Activated T-helper 2 cell treated with anti-CD3 and anti-CD28 coated beads, Interferon-gamma antibody, Interleukin-2, Interleukin-4, amounts not matched to agents 10 μg/mL and 5 μg/mL and 100 μg/mL, durations not matched to agents 14 hours and 24 hours and 36 hours (primary cell): Measurements from ENCODE around the gene VEZF1. TPM values are rescaled to one million over a fixed set of nuclear protein-coding genes. Genes with fewer than 3 reads are reported as not detected.

ENCODE experiments used
- total RNA-seq: library from RNA; stranded (reverse); gene quantifications from 2 replicates; pipeline ENCODE4 v1.2.3, GENCODE V29; 2022

Gene VEZF1
- total RNA-seq, 1 donor from 2014 or later: 37.1 TPM

Other genes with a start within 250 kb of the VEZF1 start
- gene CCDC182, start 243.0 kb downstream of the VEZF1 start, total RNA-seq: not detected in 2 replicates
- 69.5 and 71.6 TPM in 2 replicates for gene MRPS23, start 138.2 kb downstream of the VEZF1 start, total RNA-seq
- gene CUEDC1, start 32.8 kb downstream of the VEZF1 start, total RNA-seq: 0.30 and 0.34 TPM in 2 replicates
- 448 and 450 TPM in 2 replicates for gene SRSF1, start 19.0 kb upstream of the VEZF1 start, total RNA-seq
- gene DYNLL2, start 95.2 kb upstream of the VEZF1 start, total RNA-seq: 33.3 and 33.6 TPM in 2 replicates
- 0.05 and 0.09 TPM in 2 replicates for gene OR4D1, start 160.1 kb upstream of the VEZF1 start, total RNA-seq
- gene OR4D2, start 178.7 kb upstream of the VEZF1 start, total RNA-seq: not detected in 2 replicates
- not detected in 2 replicates for gene EPX, start 204.5 kb upstream of the VEZF1 start, total RNA-seq
- 18.8 and 20.5 TPM in 2 replicates for gene MKS1, start 231.0 kb upstream of the VEZF1 start, total RNA-seq